ENCODE results near the gene BMP7.

- TF ChIP-seq, protein P1, sequence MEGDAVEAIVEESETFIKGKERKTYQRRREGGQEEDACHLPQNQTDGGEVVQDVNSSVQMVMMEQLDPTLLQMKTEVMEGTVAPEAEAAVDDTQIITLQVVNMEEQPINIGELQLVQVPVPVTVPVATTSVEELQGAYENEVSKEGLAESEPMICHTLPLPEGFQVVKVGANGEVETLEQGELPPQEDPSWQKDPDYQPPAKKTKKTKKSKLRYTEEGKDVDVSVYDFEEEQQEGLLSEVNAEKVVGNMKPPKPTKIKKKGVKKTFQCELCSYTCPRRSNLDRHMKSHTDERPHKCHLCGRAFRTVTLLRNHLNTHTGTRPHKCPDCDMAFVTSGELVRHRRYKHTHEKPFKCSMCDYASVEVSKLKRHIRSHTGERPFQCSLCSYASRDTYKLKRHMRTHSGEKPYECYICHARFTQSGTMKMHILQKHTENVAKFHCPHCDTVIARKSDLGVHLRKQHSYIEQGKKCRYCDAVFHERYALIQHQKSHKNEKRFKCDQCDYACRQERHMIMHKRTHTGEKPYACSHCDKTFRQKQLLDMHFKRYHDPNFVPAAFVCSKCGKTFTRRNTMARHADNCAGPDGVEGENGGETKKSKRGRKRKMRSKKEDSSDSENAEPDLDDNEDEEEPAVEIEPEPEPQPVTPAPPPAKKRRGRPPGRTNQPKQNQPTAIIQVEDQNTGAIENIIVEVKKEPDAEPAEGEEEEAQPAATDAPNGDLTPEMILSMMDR (conservative IDR thresholded peaks at IDR 0.05; ENCODE audit: low read depth in 2 of 2) = no peak
- TF ChIP-seq REST (IDR thresholded peaks at IDR 0.05; ENCODE audit: unreplicated experiment) = no peak
- no peak for TF ChIP-seq EZH2 (IDR thresholded peaks at IDR 0.05; ENCODE audit: low read depth, unreplicated experiment)
- TF ChIP-seq CREB1 (CRISPR knock-in tag; IDR thresholded peaks at IDR 0.05; ENCODE audit: low read depth) = no peak
- TF ChIP-seq EZH2phosphoT487 (IDR thresholded peaks at IDR 0.05; ENCODE audit: unreplicated experiment) = no peak
- TF ChIP-seq POLR2AphosphoS5 (IDR thresholded peaks at IDR 0.05; ENCODE audit: low read depth) = no peak
- no peak for TF ChIP-seq ETS1 (IDR thresholded peaks at IDR 0.05)
- TF ChIP-seq JUNB (IDR thresholded peaks at IDR 0.05; ENCODE audit: unreplicated experiment) = no peak
- no peak for TF ChIP-seq ZNF114 (CRISPR knock-in tag; IDR thresholded peaks at IDR 0.05)
- TF ChIP-seq ZNF331 (CRISPR knock-in tag; IDR thresholded peaks at IDR 0.05; ENCODE audit: low read depth) = no peak
- TF ChIP-seq STAT1 (IDR thresholded peaks at IDR 0.05; ENCODE audit: unreplicated experiment) = no peak
- no peak for TF ChIP-seq NANOG (IDR thresholded peaks at IDR 0.05; ENCODE audit: borderline replicate concordance)
- no peak for TF ChIP-seq ZNF462 (CRISPR knock-in tag; IDR thresholded peaks at IDR 0.05)
These were observed 103.4 kb downstream of the BMP7 start for GRCh38 chr20:57163041-57163440.

Data from GM23338 (cell line).